NCI-H2029 (cell line): ENCODE results near the gene HUS1.
"Not testable (repeated sequence)": the region's sequence is repeated elsewhere in the genome, so short reads cannot be mapped to it uniquely, and the experiment has no call there.

Experiments
- DNase-seq: peaks from one replicate; lab custom pipeline; 2025; lab: John Stamatoyannopoulos, UW

The HUS1 gene

GRCh38 chr7:47944536-47945260 lies 34.7 kb downstream of the HUS1 start:
- no peak for DNase-seq

- DNase-seq: no peak
Observed at GRCh38 chr7:47943676-47944474, 35.5 kb downstream of the HUS1 start.

GRCh38 chr7:47942651-47943050 lies 36.8 kb downstream of the HUS1 start:
- not testable (repeated sequence) for DNase-seq

- DNase-seq: no peak
Observed at GRCh38 chr7:47942132-47942531, 37.3 kb downstream of the HUS1 start.

- DNase-seq: no peak
Observed at GRCh38 chr7:47941136-47941844, 38.1 kb downstream of the HUS1 start.

- no peak for DNase-seq
Observed at GRCh38 chr7:47940088-47941013, 39.1 kb downstream of the HUS1 start.

GRCh38 chr7:47939425-47940036 lies 39.9 kb downstream of the HUS1 start:
- DNase-seq: no peak

GRCh38 chr7:47938574-47939165 lies 40.7 kb downstream of the HUS1 start:
- DNase-seq: no peak

- no peak for DNase-seq
Observed at GRCh38 chr7:47937711-47938573, 41.5 kb downstream of the HUS1 start.

- no peak for DNase-seq
Observed at GRCh38 chr7:47937065-47937687, 42.2 kb downstream of the HUS1 start.

- no peak for DNase-seq
Observed at GRCh38 chr7:47936323-47936722, 43.1 kb downstream of the HUS1 start.

GRCh38 chr7:47935336-47935735 lies 44.1 kb downstream of the HUS1 start:
- DNase-seq: no peak

GRCh38 chr7:47934831-47935230 lies 44.6 kb downstream of the HUS1 start:
- no peak for DNase-seq

GRCh38 chr7:47933215-47933614 lies 46.2 kb downstream of the HUS1 start:
- DNase-seq: no peak

- DNase-seq: no peak
Observed at GRCh38 chr7:47932466-47933037, 46.9 kb downstream of the HUS1 start.

- no peak for DNase-seq
Observed at GRCh38 chr7:47932016-47932415, 47.4 kb downstream of the HUS1 start.

GRCh38 chr7:47931005-47932004 lies 48.1 kb downstream of the HUS1 start:
- DNase-seq: no peak

- DNase-seq: no peak
Observed at GRCh38 chr7:47924266-47924665, 55.1 kb downstream of the HUS1 start.
